Measurements from ENCODE around the gene TM9SF2. TPM values are rescaled to one million over a fixed set of nuclear protein-coding genes. Genes with fewer than 3 reads are reported as not detected.

Gene TM9SF2
- total and polyA plus RNA-seq, 9 donors = 57.7 to 122 (median 70.6) TPM

DNA sequence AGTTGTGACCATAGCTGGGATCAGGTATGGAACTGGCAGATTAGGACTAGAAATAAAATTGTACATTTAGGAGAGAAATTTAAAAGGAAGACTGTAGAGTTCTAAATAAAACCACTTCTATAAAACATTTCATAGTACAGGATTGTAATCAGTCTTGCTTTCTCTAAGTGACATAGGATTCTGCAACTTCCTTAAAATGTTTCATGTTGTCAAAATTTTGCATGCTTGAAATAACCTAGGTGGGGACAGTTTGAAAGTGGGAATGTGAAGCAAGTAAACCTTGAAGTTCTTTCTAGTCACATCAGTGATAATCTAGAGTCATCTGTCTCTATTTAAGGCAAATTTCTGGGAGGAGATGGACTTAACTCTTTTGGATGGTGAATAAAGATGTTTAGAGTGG is 6.7 kb downstream of the TM9SF2 start:
- no peak for TF ChIP-seq POLR2A (IDR thresholded peaks at IDR 0.05)
- TF ChIP-seq, protein P1, sequence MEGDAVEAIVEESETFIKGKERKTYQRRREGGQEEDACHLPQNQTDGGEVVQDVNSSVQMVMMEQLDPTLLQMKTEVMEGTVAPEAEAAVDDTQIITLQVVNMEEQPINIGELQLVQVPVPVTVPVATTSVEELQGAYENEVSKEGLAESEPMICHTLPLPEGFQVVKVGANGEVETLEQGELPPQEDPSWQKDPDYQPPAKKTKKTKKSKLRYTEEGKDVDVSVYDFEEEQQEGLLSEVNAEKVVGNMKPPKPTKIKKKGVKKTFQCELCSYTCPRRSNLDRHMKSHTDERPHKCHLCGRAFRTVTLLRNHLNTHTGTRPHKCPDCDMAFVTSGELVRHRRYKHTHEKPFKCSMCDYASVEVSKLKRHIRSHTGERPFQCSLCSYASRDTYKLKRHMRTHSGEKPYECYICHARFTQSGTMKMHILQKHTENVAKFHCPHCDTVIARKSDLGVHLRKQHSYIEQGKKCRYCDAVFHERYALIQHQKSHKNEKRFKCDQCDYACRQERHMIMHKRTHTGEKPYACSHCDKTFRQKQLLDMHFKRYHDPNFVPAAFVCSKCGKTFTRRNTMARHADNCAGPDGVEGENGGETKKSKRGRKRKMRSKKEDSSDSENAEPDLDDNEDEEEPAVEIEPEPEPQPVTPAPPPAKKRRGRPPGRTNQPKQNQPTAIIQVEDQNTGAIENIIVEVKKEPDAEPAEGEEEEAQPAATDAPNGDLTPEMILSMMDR (IDR thresholded peaks at IDR 0.05) = no peak
- no peak for TF ChIP-seq EP300 (IDR thresholded peaks at IDR 0.05)
- intact Hi-C loops (cut with DNase I) = loop anchor here in 1 of 4 donors (10.0 kb wide), 1 partner anchor 63 kb away; no protein-coding TSS in a partner anchor

DNA sequence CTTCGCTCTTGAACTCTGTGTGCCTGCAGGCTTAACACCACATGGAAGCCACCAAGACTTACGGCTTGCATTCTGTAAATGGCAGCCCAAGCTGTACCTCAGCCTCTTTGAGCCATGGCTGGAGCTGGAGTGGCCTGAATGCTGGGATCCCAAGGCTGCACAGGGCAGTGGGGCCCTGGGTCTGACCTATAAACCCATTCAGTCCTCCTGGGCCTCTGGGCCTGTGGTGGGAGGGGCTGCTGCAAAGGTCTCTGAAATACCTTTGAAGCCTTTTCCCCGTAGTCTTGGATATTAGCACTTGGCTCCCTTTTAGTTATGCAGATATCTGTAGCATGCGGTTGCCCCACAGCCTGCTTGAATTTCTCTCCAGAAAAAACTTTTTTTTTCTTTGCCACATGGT is 8.2 kb downstream of the TM9SF2 start:
- 98 to 99% (median 99%) methylated on average over 4 of the region's 4 CpGs for WGBS, 3 donors
- H3K9me3 ChIP-seq = no peaks in the 10 kb centered on the region
- no peak for DNase-seq
- H3K27me3 ChIP-seq = no peaks in the 10 kb centered on the region
- no peaks in the 10 kb centered on the region for H3K36me3 ChIP-seq
- TF ChIP-seq POLR2A (IDR thresholded peaks at IDR 0.05) = no peak
- TF ChIP-seq, protein P1 (IDR thresholded peaks at IDR 0.05) = no peak
- TF ChIP-seq EP300 (IDR thresholded peaks at IDR 0.05) = no peak
- intact Hi-C loops (cut with DNase I) = loop anchor here in 1 of 4 donors (10.0 kb wide), 1 partner anchor 65 kb away; no protein-coding TSS in a partner anchor
- H3K4me3 ChIP-seq = no peak overlapping the region
- peaks cover 1% of the 10 kb centered on the region for H3K4me1 ChIP-seq (ENCODE audit: insufficient read depth)
- no peak overlapping the region for H3K27ac ChIP-seq

More for the DNA sequence above, 6.7 kb downstream of the TM9SF2 start:
- H3K4me1 ChIP-seq (ENCODE audit: insufficient read depth) = peaks cover 4% of the 10 kb centered on the region
- no peaks in the 10 kb centered on the region for H3K27me3 ChIP-seq
- H3K27ac ChIP-seq = no peak overlapping the region
- H3K9me3 ChIP-seq = no peaks in the 10 kb centered on the region
- no peaks in the 10 kb centered on the region for H3K36me3 ChIP-seq
- no peak overlapping the region for H3K4me3 ChIP-seq
- no peak for DNase-seq

DNA sequence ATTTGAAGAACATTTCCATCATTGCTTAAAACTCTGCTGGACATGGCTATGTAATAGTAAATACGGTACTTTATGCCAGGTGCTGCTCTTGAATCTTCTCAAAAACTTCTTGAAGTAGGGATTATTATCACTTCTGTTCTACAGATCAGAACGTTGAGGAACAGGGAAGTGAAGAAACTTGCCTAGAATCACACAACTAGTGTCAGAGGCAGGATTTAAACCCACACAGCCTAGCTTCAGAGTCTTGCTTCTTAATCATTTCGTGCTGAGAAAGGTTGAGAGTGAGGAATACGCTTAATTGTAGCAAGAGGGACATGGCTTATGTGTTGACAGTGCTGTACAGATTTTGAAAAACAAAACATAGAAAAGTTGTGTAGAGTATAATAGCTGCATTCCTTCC is 13.5 kb downstream of the TM9SF2 start:
- DNase-seq = no peak
- H3K4me1 ChIP-seq (ENCODE audit: insufficient read depth) = peaks cover 4% of the 10 kb centered on the region
- H3K9me3 ChIP-seq = no peaks in the 10 kb centered on the region
- no peak overlapping the region for H3K27ac ChIP-seq
- intact Hi-C loops (cut with DNase I) = loop anchor here in 1 of 4 donors (10.0 kb wide), 1 partner anchor 90 kb away; the partner anchor contains the start of gene CLYBL
- WGBS, 3 donors = 73 to 92% (median 86%) methylated on average over 4 of the region's 4 CpGs
- TF ChIP-seq POLR2A (IDR thresholded peaks at IDR 0.05) (no peak), EP300 (IDR thresholded peaks at IDR 0.05) (no peak)
- TF ChIP-seq, protein P1 (IDR thresholded peaks at IDR 0.05) = no peak
- H3K36me3 ChIP-seq = no peaks in the 10 kb centered on the region
- H3K4me3 ChIP-seq = no peak overlapping the region
- no peaks in the 10 kb centered on the region for H3K27me3 ChIP-seq

DNA sequence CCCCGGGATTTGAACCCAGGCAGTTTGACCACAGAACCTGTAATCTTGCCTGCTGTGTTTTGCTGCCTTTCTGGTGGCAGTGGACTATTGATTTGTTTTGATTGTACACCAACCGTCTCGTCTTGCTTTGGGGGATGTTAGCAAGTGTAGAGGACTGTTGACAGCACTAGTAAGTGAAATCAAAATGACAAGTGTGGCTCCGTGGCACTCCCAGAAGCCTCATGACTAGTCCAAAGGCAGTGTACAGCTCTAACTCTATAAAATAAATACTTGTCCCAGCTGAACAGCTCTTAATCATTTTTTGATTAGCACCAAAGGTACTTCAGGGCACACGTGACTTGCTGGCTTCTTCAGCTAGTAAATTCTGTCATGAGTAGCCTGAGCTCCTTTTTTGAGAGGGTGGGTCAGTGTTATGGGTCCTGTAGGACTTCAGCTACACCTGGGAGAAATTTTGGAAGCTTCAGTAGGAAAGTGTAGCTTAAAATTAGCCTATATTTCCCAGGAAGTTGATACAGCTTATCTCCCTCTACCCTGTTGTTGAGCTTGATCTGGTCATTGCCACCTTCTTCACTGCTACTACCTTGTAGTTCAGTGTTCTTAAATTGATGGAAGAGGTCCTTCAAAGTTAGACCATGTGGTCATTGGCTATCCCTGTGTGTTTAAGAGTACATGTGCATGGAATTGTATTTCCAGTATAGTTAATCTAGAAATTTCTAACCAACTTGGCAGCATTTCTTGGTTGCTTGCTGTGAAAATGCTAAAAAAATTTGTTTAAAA is 15.1 kb downstream of the TM9SF2 start:
- DNase-seq = no peak
- TF ChIP-seq POLR2A (IDR thresholded peaks at IDR 0.05) = no peak
- no peak for TF ChIP-seq EP300 (IDR thresholded peaks at IDR 0.05)
- TF ChIP-seq, protein P1 (IDR thresholded peaks at IDR 0.05) = no peak
- Histone ChIP-seq H3K27ac (no peak overlapping the region), H3K36me3 (no peaks in the 10 kb centered on the region), H3K4me1 (ENCODE audit: insufficient read depth) (peaks cover 4% of the 10 kb centered on the region), H3K27me3 (no peaks in the 10 kb centered on the region), H3K9me3 (no peaks in the 10 kb centered on the region), H3K4me3 (no peak overlapping the region)
- intact Hi-C loops (cut with DNase I) = loop anchor here in 1 of 4 donors (10.0 kb wide), 1 partner anchor 88 kb away; the partner anchor contains the start of gene CLYBL
- WGBS, 3 donors = 84 to 90% (median 85%) methylated on average over 5 of the region's 5 CpGs
